ENCODE results near the gene VPS4A.

VPS4A gene

DNA sequence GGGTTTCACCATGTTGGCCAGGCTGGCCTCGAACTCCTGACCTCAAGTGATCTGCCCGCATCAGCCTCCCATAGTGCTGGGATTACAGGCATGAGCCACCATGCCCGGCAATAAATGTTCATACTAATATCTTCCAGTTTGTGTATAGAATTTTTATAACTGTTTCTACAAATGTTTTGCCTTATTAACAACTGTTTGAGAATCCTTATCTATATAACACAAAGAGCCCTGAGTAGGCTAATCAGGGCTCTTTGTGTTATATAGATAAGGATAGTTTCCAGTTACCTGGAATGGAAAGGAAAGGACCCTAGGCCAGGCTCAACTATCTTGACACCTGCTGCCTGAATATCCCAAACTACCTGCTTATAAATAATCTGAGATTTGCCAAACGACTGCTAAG, 57.7 kb downstream of the VPS4A start:
- DNase-seq = no peak

DNA sequence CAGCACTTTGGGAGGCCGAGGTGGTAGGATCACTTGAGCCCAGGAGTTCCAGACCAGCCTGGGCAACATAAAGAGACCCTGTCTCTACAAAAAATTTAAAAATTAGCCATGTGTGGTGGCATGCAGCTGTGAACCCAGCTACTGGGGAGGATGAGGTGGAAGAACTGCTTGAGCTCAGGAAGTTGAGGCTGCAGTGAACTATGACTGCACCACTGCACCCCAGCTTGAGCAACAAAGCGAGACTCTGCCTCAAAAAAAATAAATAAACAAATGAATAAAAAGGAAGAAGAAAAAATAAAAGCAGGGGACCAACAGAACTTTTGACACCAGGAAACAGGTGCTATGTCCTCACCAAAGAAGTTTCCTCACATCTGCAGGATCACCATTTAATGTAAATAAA, 60.4 kb downstream of the VPS4A start:
- DNase-seq = no peak

DNA sequence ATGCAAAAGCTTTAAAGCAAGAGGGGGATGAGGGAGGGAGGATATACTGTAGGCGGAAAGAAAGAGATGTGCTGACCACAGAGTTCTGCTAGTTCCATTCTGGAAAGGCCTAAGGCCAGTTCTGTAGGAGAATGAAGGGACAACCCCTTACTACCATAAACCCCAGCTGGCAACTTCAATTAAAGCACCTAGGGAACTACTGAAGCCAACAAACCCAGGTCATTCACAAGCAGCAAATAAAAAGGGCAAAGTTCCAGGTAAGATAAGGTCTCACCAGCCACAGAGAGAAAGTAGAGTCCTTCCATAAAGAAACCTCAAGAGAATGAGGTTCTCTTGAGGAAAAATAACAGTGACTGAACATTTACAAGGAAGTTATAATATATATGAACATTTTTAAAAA, 61.9 kb downstream of the VPS4A start:
- no peak for DNase-seq
